ENCODE results near the gene FYB1. TPM values are rescaled to one million over a fixed set of nuclear protein-coding genes. Genes with fewer than 3 reads are reported as not detected.

FYB1 gene
- total and polyA plus RNA-seq, 2 of the 8 experiments (the other 6 are each of a cell fraction or from before 2014, with no cell fraction given) = not detected

DNA sequence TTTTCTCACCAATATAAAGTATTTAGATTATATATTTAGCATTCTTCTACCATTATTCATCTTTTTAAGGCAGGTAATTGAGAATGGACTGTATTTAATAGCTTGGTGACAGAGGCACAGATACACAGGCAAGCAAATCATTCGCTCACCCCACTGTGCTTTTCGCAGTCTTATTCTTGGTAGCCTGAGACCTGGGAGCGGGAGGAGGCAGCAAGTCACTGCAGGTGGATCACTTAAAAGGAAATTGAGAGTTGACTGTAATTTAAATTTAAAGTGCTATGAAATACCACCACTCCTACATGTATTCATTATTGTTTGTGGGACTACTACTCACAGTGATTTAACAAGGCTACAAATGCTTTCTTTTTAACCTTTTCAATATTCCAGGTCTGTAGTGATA, 154.9 kb downstream of the FYB1 start:
- H3K9ac ChIP-seq (replicated peaks in 1 of 4; ENCODE audit: extremely low read depth in 1 of 4, low read depth in 3 of 4, low read length in 3 of 4) = no peak overlapping the region
- H3K4me2 ChIP-seq (ENCODE audit: insufficient read depth in 1 of 2, low read depth in 2 of 2, low read length in 2 of 2) = peak overlapping the region in 1 of 2 experiments; percentile 11; a peak in 2 of 4 replicates
- DNase-seq (ENCODE audit: low read depth in 1 of 2, low spot score in 2 of 2) (no peak), FAIRE-seq (no peak)
- peak overlapping the region in 2 of 4 experiments; percentile 5 to 31; a peak in 1 of 8 replicates for H3K4me3 ChIP-seq (ENCODE audit: extremely low read depth in 1 of 4, insufficient read depth in 2 of 4, low read depth in 3 of 4, low read length in 4 of 4)
- no peak overlapping the region for H3K27ac ChIP-seq (ENCODE audit: low read depth, low read length)
- no peak overlapping the region for H2BK12ac ChIP-seq (ENCODE audit: low read depth, low read length)
- peaks cover 16 to 17% of the 10 kb centered on the region in 2 experiments for H3K9me3 ChIP-seq (ENCODE audit: insufficient read depth in 2 of 2, low read depth in 1 of 2, low read length in 1 of 2)
- no peak overlapping the region for H3K18ac ChIP-seq (ENCODE audit: extremely low read depth, low read length)
- 31% methylated on average over 3 of the region's 3 CpGs; no CpG with 5 or more reads in 1 of the 2 experiments for WGBS, 2 experiments (ENCODE audit: extremely low coverage in 1 of 2, insufficient coverage in 1 of 2, insufficient read length in 1 of 2, insufficient replicate concordance in 2 of 2, low coverage in 1 of 2, low lambda C conversion rate in 2 of 2, missing lambda C conversion rate in 1 of 2)
- no peak overlapping the region for H2BK15ac ChIP-seq (ENCODE audit: low read length)
- peaks cover 0 to 99% of the 10 kb centered on the region in 2 experiments; a peak in 3 of 4 replicates for H3K79me2 ChIP-seq (ENCODE audit: control insufficient read depth in 1 of 2, insufficient read depth in 2 of 2, low read length in 2 of 2)
- H3K23ac ChIP-seq (ENCODE audit: insufficient read length) = no peak overlapping the region
- no peak overlapping the region for H3K4ac ChIP-seq (replicated peaks; ENCODE audit: insufficient read length, low read depth, low read length)
- no peak overlapping the region for H3K14ac ChIP-seq (ENCODE audit: insufficient read length)
- H4K8ac ChIP-seq (ENCODE audit: extremely low read depth, insufficient read depth, low read length) = no peak overlapping the region
- no peaks in the 10 kb centered on the region; the same call in 1 of the 2 replicates for H3K79me1 ChIP-seq (ENCODE audit: low read depth, low read length)
- no peak overlapping the region for H4K91ac ChIP-seq (replicated peaks; ENCODE audit: insufficient read length, low read length)
- no peak overlapping the region for H2AFZ ChIP-seq (ENCODE audit: low read length)
- POLR2A ChIA-PET (ENCODE audit: partially characterized antibody) = no interaction called here
- H4K20me1 ChIP-seq (replicated peaks in 1 of 2; ENCODE audit: control insufficient read depth in 1 of 2, insufficient read depth in 2 of 2, low read length in 2 of 2) = no peaks in the 10 kb centered on the region
- no peak overlapping the region for H2AK5ac ChIP-seq (ENCODE audit: low read depth, low read length)
- H3K36me3 ChIP-seq (ENCODE audit: control insufficient read depth in 2 of 4, insufficient read depth in 4 of 4, low read length in 3 of 4) = peaks cover 0 to 19% (median 4%) of the 10 kb centered on the region in 4 experiments; a peak in 4 of 8 replicates
- H2BK120ac ChIP-seq (replicated peaks; ENCODE audit: low read depth, low read length) = no peak overlapping the region
- H3K56ac ChIP-seq (replicated peaks; ENCODE audit: insufficient read length, low read depth, low read length) = no peak overlapping the region
- no peaks in the 10 kb centered on the region for H3K23me2 ChIP-seq (ENCODE audit: low read depth, low read length)
- peaks cover 0 to 4% (median 3%) of the 10 kb centered on the region in 4 experiments; a peak in 3 of 7 replicates for H3K4me1 ChIP-seq (replicated peaks in 1 of 4; ENCODE audit: control insufficient read depth in 3 of 4, insufficient read depth in 4 of 4, low read length in 3 of 4)
- no peaks in the 10 kb centered on the region for H3K27me3 ChIP-seq (replicated peaks in 1 of 4; ENCODE audit: control insufficient read depth in 3 of 4, extremely low read depth in 1 of 4, insufficient read depth in 3 of 4, low read length in 3 of 4)
- no peak overlapping the region for H2BK5ac ChIP-seq (ENCODE audit: low read depth, low read length)
- H2BK20ac ChIP-seq (ENCODE audit: low read length) = no peak overlapping the region
- no peak overlapping the region for H4K5ac ChIP-seq (ENCODE audit: insufficient read length, low read depth, low read length)
- CTCF ChIA-PET (ENCODE audit: partially characterized antibody) = interaction anchor here (1.9 kb wide), 1 partner anchor 58 kb away, joined by 4 read pairs; no protein-coding TSS in a partner anchor
- TF ChIP-seq BCL11A (IDR thresholded peaks at IDR 0.05; ENCODE audit: low read depth in 2 of 2, low read length in 2 of 2) (no peak), RXRA (IDR thresholded peaks at IDR 0.05; ENCODE audit: insufficient read depth, low read depth, low read length) (no peak), SIN3A (conservative IDR thresholded peaks at IDR 0.05 in 1 of 2, IDR thresholded peaks at IDR 0.05 in 1 of 2; ENCODE audit: low read depth in 1 of 2, low read length in 2 of 2) (no peak), EP300 (IDR thresholded peaks at IDR 0.05; ENCODE audit: borderline replicate concordance in 1 of 2, low read depth in 2 of 2, low read length in 2 of 2) (no peak), CTBP2 (IDR thresholded peaks at IDR 0.05; ENCODE audit: borderline replicate concordance, insufficient read depth, insufficient read length, low read length) (no peak), POLR2A (IDR thresholded peaks at IDR 0.05; ENCODE audit: control extremely low read depth in 1 of 2, low read depth in 2 of 2, low read length in 2 of 2) (no peak)
- TF ChIP-seq, protein P1, sequence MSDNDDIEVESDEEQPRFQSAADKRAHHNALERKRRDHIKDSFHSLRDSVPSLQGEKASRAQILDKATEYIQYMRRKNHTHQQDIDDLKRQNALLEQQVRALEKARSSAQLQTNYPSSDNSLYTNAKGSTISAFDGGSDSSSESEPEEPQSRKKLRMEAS (IDR thresholded peaks at IDR 0.05) = no peak
- TF ChIP-seq, protein P2, sequence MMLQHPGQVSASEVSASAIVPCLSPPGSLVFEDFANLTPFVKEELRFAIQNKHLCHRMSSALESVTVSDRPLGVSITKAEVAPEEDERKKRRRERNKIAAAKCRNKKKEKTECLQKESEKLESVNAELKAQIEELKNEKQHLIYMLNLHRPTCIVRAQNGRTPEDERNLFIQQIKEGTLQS (IDR thresholded peaks at IDR 0.05; ENCODE audit: insufficient read depth, low read depth, low read length) = no peak
- TF ChIP-seq, protein P3, sequence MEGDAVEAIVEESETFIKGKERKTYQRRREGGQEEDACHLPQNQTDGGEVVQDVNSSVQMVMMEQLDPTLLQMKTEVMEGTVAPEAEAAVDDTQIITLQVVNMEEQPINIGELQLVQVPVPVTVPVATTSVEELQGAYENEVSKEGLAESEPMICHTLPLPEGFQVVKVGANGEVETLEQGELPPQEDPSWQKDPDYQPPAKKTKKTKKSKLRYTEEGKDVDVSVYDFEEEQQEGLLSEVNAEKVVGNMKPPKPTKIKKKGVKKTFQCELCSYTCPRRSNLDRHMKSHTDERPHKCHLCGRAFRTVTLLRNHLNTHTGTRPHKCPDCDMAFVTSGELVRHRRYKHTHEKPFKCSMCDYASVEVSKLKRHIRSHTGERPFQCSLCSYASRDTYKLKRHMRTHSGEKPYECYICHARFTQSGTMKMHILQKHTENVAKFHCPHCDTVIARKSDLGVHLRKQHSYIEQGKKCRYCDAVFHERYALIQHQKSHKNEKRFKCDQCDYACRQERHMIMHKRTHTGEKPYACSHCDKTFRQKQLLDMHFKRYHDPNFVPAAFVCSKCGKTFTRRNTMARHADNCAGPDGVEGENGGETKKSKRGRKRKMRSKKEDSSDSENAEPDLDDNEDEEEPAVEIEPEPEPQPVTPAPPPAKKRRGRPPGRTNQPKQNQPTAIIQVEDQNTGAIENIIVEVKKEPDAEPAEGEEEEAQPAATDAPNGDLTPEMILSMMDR (IDR thresholded peaks at IDR 0.05; ENCODE audit: control extremely low read depth in 1 of 3, insufficient read depth in 1 of 3, low read depth in 1 of 3, low read length in 3 of 3) = no peak

Data from H1 (cell line).